ENCODE data around the gene SF3B5.
A peak's percentile ranks its signal among the peaks of the same experiment; 100 is the strongest.
"Not testable (repeated sequence)": the region's sequence is repeated elsewhere in the genome, so short reads cannot be mapped to it uniquely, and the experiment has no call there.

SF3B5 gene

DNA sequence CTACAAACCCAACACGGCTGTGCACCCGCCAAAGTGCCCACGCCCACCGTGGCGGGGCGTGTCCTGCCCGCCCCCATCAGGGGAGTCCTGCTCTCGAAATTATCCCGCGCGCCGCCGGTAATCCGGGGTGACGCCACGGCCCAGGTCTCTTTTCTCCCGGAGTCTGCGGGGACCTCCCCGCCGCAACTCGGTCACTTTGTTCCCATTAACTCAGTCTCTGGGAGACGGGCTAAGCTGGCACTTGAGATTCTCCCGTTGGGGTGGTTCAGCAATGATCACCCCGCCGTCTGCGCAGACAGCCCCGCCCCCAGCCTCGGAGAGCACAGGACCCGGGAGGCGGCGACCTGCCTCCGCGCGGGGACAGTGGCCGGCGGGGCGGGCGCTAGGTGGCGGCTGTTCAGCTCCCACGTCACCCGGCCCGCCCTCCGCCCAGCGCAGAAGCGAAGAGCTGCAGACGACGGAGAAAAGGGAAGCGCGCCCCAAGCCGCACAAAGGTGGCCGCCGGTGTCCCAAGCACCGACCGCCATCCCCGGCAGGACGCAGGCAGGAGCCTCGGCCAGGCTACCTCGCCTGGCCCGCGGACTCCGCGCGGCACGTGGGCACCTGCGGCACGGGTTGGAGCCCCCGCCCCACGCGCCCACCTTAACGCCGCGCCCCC is 31.5 kb downstream of the SF3B5 start:
- DNase-seq (ENCODE audit: low read depth): peak; percentile 81

DNA sequence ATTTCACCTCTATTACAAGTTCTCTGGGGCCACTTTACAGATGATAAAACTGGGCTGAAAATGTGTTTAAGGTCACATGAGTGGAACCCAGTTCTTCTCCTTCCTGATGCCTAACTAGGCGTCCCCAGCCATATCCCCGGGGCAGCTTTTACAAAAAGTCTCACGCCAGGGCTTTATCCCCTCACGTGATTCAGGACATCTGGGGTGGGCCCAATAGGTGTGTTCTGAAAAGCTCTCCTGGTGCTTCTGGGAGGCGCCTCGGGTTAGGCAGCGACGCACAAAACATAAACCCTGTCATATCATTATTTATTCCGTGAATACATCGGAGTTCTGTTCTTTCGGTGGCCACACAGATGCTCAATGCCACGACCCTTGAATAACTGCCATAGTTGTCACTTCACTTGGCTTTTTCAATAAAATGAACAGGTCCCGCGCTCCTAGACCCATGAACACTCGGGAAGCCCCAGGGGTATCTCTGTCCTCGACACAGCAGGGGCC is 32.1 kb downstream of the SF3B5 start:
- DNase-seq (ENCODE audit: low read depth): no peak

DNA sequence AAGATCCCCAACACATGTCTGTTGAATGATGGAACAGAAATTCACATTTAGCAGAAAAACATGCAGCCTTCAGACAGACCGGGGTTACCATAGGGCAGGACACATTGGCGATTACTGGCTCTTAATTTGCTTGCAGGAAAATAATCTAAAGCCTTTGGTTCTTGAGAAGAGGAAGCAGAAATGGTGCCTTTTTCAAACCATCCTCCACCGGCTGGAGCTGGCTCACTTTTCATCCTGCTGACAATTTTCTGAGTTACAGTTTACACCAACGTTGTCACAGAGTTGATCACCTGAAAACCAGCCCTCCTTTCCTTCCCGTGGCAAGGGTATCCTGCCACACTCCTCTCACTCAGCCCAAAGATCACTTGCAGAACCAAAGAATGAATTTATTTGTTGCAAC is 32.6 kb downstream of the SF3B5 start:
- no peak for DNase-seq (ENCODE audit: low read depth)

DNA sequence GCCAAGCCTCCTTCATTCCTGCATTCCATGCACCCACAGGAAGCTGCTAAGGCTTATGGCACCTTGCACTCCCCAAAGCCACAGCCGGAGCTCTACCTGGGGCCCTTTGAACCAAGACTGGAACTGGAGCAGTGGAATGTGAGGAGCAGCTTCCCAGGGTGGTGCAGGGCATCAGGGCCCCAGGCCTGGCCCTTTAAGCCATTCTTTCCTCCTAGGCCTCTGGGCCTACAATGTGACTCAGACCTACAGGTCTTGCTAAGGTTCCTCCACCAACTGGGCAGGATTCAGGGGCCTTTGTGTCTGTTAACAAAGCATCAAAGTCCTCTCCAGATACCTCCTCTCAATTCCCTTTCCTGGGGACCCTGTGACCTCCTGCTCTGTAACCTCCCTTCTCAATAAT is 36.2 kb downstream of the SF3B5 start:
- no peak for DNase-seq (ENCODE audit: low read depth)

DNA sequence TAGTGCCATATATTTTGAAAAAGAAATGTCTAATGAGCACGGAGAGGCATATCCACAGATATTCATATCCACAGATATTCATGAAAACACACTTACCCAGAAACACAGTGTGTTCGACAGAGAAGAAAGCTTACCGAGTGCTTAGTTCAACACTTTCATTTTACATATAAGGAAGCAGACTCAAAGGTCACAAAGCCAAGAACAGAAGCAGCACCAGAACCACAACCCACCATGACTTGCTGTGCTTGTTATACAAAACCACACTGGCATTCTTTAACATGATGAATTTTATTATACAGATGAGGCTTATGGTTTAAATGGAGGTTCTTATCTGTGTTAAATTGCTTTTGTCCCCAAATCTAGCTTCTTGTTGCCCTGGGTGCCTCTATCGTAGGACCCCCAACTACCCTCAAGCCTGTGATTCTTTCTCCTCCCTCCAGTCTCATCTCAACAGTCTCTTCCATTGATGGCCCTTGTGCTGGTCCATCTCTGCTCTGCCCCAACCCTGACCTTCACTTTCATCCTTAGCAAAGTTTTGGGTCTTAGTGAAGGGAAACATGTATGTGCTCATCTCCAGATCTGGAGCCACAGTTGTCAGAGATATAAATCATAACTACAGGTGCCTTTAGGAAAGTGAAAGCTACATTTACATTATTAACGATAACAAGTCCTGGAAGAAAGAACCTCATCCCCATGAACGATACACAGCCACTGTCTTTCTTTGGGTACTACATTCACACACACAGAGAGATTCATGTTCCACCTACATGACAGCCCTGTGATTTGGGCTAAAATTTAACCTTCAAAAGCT is 40.0 kb downstream of the SF3B5 start:
- peak; percentile 42 for DNase-seq (ENCODE audit: low read depth)

DNA sequence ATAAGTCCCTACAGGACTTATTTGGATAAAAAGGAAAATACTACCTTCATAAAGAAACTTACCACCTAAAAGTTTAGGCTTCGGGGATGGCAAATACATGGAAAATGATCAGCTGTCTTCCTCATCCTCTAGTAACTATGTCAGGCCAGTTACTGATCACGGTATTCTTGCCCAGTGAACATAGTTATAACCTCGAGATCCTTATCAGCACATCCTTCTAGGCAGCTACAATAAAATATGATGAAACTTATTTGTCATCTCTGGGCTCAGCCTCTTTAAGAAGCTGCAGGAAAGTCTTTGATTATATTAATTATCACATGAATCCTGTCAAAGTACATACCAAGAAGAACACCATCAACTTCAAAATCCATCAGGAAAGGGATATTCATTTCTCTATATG is 41.8 kb downstream of the SF3B5 start:
- no peak for DNase-seq (ENCODE audit: low read depth)

DNA sequence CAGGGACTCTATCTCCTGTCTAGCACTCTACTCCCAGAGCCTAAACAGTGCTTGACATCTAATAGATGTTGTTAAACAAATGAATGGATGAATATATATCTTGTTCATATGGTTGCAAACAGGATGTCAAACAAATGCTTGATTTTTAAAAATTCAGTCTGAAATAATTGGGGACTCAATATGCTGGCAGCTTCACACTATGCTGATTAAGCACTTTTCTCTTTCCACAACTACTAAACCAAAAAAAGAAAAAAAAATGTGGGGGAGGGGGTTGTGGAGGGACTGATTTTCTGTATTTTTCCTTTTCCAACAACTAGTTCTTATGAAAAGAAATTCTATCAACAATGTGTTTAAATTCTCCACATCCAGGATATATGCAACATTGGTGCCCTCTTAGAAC is 42.9 kb downstream of the SF3B5 start:
- DNase-seq (ENCODE audit: low read depth): no peak

DNA sequence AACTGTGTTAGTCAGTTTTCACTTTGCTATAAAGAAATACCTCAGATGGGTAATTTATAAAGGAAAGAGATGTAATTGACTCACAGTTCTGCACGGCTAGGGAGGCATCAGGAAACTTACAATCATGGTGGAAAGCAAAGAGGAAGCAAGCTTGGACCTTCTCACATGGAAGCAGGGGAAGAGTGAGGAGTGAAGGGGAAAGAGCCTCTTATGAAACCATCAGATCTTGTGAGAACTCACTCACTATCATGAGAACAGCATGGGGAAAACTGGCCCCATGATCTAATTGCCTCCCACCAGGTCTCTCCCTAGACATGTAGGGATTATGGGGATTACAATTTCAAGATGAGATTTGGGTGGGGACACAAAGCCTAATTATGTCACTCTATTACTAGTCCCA is 46.0 kb downstream of the SF3B5 start:
- no peak for DNase-seq (ENCODE audit: low read depth)

DNA sequence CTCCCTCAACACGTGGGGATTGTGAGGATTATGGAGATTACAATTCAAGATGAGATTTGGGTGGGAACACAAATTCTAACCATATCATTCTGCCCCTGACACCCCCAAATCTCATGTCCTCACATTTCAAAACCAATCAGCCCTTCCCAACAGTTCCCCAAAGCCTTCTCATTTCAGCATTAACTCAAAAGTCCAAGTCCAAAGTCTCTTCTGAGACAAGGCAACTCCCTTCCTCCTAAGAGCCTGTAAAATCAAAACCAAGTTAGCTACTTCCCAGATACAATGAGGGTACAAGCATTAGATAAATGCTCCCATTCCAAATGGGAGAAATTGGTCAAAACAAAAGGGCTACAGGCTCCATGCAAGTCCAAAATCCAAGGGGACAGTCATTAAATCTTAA is 47.7 kb downstream of the SF3B5 start:
- no peak for DNase-seq (ENCODE audit: low read depth)

DNA sequence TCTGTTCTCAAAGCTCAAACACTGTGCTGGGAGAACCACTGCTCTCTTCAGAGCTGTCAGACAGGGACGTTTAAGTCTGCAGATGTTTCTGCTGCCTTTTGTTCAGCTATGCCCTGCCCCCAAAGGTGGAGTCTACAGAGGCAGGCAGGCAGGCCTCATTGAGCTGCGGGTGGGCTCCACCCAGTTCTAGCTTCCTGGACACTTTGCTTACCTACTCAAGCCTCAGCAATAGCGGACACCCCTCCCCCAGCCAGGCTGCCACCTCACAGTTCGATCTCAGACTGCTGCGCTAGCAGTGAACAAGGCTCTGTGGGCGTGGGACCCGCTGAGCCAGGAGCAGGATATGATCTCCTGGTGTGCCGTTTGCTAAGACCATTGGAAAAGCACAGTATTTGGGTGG is 48.7 kb downstream of the SF3B5 start:
- not testable (repeated sequence) for DNase-seq (ENCODE audit: low read depth)

DNA sequence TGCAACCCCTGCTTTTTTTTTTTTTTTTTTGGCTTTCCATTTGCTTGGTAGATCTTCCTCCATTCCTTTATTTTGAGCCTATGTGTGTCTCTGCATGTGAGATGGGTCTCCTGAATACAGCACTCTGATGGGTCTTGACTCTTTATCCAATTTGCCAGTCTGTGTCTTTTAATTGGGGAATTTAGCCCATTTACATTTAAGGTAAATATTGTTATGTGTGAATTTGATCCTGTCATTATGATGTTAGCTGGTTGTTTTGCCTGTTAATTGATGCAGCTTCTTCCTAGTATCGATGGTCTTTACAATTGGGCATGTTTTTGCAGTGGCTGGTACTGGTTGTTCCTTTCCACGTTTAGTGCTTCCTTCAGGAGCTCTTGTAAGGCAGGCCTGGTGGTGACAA is 50.4 kb downstream of the SF3B5 start:
- DNase-seq (ENCODE audit: low read depth): not testable (repeated sequence)
